ENCODE data around the gene POLG. TPM values are rescaled to one million over a fixed set of nuclear protein-coding genes. Genes with fewer than 3 reads are reported as not detected.

The POLG gene
- polyA plus RNA-seq, 1 donor (not counting 4 experiments of a cell fraction or from before 2014, with no cell fraction given) = 29.6 TPM

DNA sequence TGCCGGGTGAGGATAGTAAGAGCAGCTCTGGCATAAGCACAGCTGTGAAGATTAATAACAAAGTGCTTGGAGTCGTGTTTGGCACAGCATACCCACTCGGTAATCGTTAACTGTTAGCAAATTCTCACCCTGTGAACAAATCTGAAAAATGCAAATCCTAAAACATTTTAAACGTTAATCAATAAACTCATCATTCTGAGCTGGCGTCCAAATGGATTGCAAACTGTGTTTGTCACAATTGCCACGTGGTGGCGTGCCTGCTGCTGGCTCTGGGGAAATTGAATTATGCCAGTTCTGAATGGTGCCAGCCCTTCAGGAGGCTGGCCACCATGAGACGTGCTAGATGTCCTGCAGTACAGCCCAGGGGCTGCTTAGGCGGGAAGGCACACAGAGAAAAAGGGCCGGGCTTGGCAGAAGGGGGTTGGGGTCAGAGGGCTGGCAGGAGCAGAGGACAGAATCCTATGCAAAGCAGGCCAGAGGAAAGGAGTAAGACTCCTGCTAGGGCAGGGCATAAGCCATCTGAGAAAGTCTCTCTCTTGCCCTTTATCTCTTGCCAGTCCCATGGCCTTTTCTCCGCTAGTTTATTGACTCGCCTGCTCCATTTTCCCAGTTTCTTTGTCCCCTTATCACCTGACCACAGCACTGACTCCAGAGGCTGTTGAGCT, 22.1 kb upstream of the POLG start:
- no peak for FAIRE-seq
- Histone ChIP-seq H3K79me2 (ENCODE audit: control insufficient read depth, insufficient read depth, low read length) (no peaks in the 10 kb centered on the region), H2AFZ (ENCODE audit: control insufficient read depth, low read length) (no peak overlapping the region), H4K20me1 (ENCODE audit: control insufficient read depth, extremely low read depth, insufficient read depth, low read length) (peaks cover under 1% of the 10 kb centered on the region), H3K4me1 (ENCODE audit: control insufficient read depth, extremely low read depth, insufficient read depth, low read length) (peaks cover 2% of the 10 kb centered on the region), H3K36me3 (ENCODE audit: control insufficient read depth in 2 of 2, extremely low read depth in 1 of 2, insufficient read depth in 2 of 2, low read length in 2 of 2) (no peaks in the 10 kb centered on the region), H3K9me3 (ENCODE audit: control insufficient read depth, low read depth, low read length) (no peaks in the 10 kb centered on the region), H3K9ac (ENCODE audit: control insufficient read depth, extremely low read depth, insufficient read depth, low read length) (no peak overlapping the region), H3K27me3 (ENCODE audit: control insufficient read depth, extremely low read depth, insufficient read depth, low read length) (peaks cover 59% of the 10 kb centered on the region), H3K9me1 (ENCODE audit: control insufficient read depth, extremely low read depth, insufficient read depth, low read length) (no peaks in the 10 kb centered on the region), H3K27ac (ENCODE audit: control insufficient read depth, insufficient read depth, low read length) (no peak overlapping the region), H3K4me2 (ENCODE audit: control insufficient read depth, extremely low read depth, insufficient read depth, low read depth, low read length) (no peak overlapping the region), H3K4me3 (ENCODE audit: control insufficient read depth in 2 of 3, extremely low read depth in 1 of 3, insufficient read depth in 2 of 3, low read depth in 1 of 3, low read length in 3 of 3) (no peak overlapping the region)
- DNase-seq (ENCODE audit: low read depth, low spot score) = no peak
- TF ChIP-seq, protein P1, sequence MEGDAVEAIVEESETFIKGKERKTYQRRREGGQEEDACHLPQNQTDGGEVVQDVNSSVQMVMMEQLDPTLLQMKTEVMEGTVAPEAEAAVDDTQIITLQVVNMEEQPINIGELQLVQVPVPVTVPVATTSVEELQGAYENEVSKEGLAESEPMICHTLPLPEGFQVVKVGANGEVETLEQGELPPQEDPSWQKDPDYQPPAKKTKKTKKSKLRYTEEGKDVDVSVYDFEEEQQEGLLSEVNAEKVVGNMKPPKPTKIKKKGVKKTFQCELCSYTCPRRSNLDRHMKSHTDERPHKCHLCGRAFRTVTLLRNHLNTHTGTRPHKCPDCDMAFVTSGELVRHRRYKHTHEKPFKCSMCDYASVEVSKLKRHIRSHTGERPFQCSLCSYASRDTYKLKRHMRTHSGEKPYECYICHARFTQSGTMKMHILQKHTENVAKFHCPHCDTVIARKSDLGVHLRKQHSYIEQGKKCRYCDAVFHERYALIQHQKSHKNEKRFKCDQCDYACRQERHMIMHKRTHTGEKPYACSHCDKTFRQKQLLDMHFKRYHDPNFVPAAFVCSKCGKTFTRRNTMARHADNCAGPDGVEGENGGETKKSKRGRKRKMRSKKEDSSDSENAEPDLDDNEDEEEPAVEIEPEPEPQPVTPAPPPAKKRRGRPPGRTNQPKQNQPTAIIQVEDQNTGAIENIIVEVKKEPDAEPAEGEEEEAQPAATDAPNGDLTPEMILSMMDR (optimal IDR thresholded peaks at IDR 0.05 in 1 of 3, IDR thresholded peaks at IDR 0.05 in 1 of 3, conservative IDR thresholded peaks at IDR 0.05 in 1 of 3; ENCODE audit: extremely low read depth in 1 of 3, insufficient read depth in 2 of 3, low read length in 3 of 3) = peak; percentile 54 to 77 (median 54)
- TF ChIP-seq EZH2 (IDR thresholded peaks at IDR 0.05; ENCODE audit: low read length) = no peak
- dilution Hi-C loops (cut with MboI; ENCODE audit: extremely low pct_ligation_motif_present, low sequenced_read_pairs) = no loop called here

DNA sequence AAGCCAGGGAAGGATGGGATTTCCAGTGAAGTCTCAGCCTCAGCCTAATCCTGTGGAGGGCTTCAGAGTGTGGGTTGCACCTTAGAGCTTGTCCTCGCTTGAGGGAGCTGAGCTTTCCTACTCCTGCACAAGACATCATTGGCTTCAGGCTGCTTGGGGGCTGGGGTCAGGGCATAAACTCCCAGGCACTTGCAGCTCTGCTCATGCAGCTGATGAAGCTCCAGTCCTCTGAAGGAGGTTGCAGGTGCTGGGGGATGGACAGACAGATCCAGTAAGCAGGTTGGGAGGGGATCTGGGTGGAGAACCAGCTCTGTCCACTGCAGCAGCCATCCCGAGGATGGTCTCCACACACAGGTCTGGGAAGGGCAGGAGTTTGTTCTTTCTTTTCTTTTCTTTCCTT, 19.4 kb upstream of the POLG start:
- TF ChIP-seq, protein P1 (optimal IDR thresholded peaks at IDR 0.05 in 1 of 3, IDR thresholded peaks at IDR 0.05 in 1 of 3, conservative IDR thresholded peaks at IDR 0.05 in 1 of 3; ENCODE audit: extremely low read depth in 1 of 3, insufficient read depth in 2 of 3, low read length in 3 of 3) = no peak
- no peak for TF ChIP-seq EZH2 (IDR thresholded peaks at IDR 0.05; ENCODE audit: low read length)
- peaks cover 2% of the 10 kb centered on the region for H3K4me1 ChIP-seq (ENCODE audit: control insufficient read depth, extremely low read depth, insufficient read depth, low read length)
- H3K36me3 ChIP-seq (ENCODE audit: control insufficient read depth in 2 of 2, extremely low read depth in 1 of 2, insufficient read depth in 2 of 2, low read length in 2 of 2) = no peaks in the 10 kb centered on the region
- H3K27ac ChIP-seq (ENCODE audit: control insufficient read depth, insufficient read depth, low read length) = no peak overlapping the region
- H4K20me1 ChIP-seq (ENCODE audit: control insufficient read depth, extremely low read depth, insufficient read depth, low read length) = no peaks in the 10 kb centered on the region
- H3K4me3 ChIP-seq (ENCODE audit: control insufficient read depth in 2 of 3, extremely low read depth in 1 of 3, insufficient read depth in 2 of 3, low read depth in 1 of 3, low read length in 3 of 3) = no peak overlapping the region
- H3K9ac ChIP-seq (ENCODE audit: control insufficient read depth, extremely low read depth, insufficient read depth, low read length) = no peak overlapping the region
- FAIRE-seq (no peak), DNase-seq (ENCODE audit: low read depth, low spot score) (no peak)
- no peak overlapping the region for H3K4me2 ChIP-seq (ENCODE audit: control insufficient read depth, extremely low read depth, insufficient read depth, low read depth, low read length)
- H3K9me3 ChIP-seq (ENCODE audit: control insufficient read depth, low read depth, low read length) = no peaks in the 10 kb centered on the region
- H3K79me2 ChIP-seq (ENCODE audit: control insufficient read depth, insufficient read depth, low read length) = no peaks in the 10 kb centered on the region
- dilution Hi-C loops (cut with MboI; ENCODE audit: extremely low pct_ligation_motif_present, low sequenced_read_pairs) = no loop called here
- no peak overlapping the region for H2AFZ ChIP-seq (ENCODE audit: control insufficient read depth, low read length)
- H3K27me3 ChIP-seq (ENCODE audit: control insufficient read depth, extremely low read depth, insufficient read depth, low read length) = peaks cover 36% of the 10 kb centered on the region
- no peaks in the 10 kb centered on the region for H3K9me1 ChIP-seq (ENCODE audit: control insufficient read depth, extremely low read depth, insufficient read depth, low read length)
